Left cardiac atrium (tissue), 4 donors: ENCODE results near the gene SORCS2. TPM values are rescaled to one million over a fixed set of nuclear protein-coding genes. Genes with fewer than 3 reads are reported as not detected.

Experiments
- ATAC-seq, 2 donors: fragments of 200-7000 bp; cut with Tn5 transposase; one replicate each; pipeline ENCODE4 v1.9.1; 2020; ENCODE audit warnings: mild to moderate bottlenecking in 2 of 2, moderate library complexity in 2 of 2
- DNase-seq: peaks from one replicate; pipeline ENCODE4 v3.0.0-alpha.2; 2020
- intact Hi-C, 2 donors: fragments of 100-400 bp; cut with DNase I; formaldehyde crosslinking; loops; one replicate each; pipeline versions ENCODE4 v1.14.1 to v1.15.1; 2022 to 2023
- total RNA-seq, 2 donors: library from RNA; stranded (reverse); fragmentation: NEBNext Ultra II Directional; extraction: Animal tissue kit (Norgen Biotek cat#: 25700); gene quantifications; one replicate each; pipeline ENCODE4 v1.2.1, GENCODE V29; 2021
- donor health status: DM: no; HTN: yes; CAD: no.
- donor health status: DM: no; HTN: yes; CAD: no; lungs with severe emphysema.
- donor health status: DM: yes; HTN: yes; CAD: no.
- donor health status: Dilated cardiomyopathy.

The SORCS2 gene
- total RNA-seq, 2 donors from 2014 or later: 2.4 to 2.6 TPM

- no peak for ATAC-seq
- intact Hi-C loops: loop anchor here (5.0 to 10.0 kb wide), 4 partner anchors 252 to 522 kb away; partner anchors contain the start of gene SORCS2 (in 2 of the 2)
- no peak for DNase-seq
These were observed 522.4 kb downstream of the SORCS2 start for GRCh38 chr4:7714738-7715137.

GRCh38 chr4:7715271-7716009 lies 523.1 kb downstream of the SORCS2 start:
- ATAC-seq: no peak
- intact Hi-C loops: loop anchor here (5.0 to 10.0 kb wide), 4 partner anchors 253 to 523 kb away; partner anchors contain the start of gene SORCS2 (in 2 of the 2)
- DNase-seq: no peak

GRCh38 chr4:7716010-7716721 lies 523.8 kb downstream of the SORCS2 start:
- no peak for ATAC-seq
- intact Hi-C loops: loop anchor here (5.0 to 10.0 kb wide), 4 partner anchors 254 to 524 kb away; partner anchors contain the start of gene SORCS2 (in 2 of the 2)

GRCh38 chr4:7717161-7717560 lies 524.8 kb downstream of the SORCS2 start:
- DNase-seq (no peak), ATAC-seq (no peak)
- intact Hi-C loops: loop anchor here (5.0 to 10.0 kb wide), 4 partner anchors 255 to 525 kb away; partner anchors contain the start of gene SORCS2 (in 2 of the 2)

More at GRCh38 chr4:7716010-7716721, 523.8 kb downstream of the SORCS2 start:
- no peak for DNase-seq

- DNase-seq (no peak), ATAC-seq (no peak)
- intact Hi-C loops: loop anchor here (2.0 to 10.0 kb wide), 5 partner anchors 255 to 526 kb away; partner anchors contain the start of gene SORCS2 (in 2 of the 2)
These were observed 525.7 kb downstream of the SORCS2 start for GRCh38 chr4:7717946-7718490.

GRCh38 chr4:7719354-7720174 lies 527.2 kb downstream of the SORCS2 start:
- DNase-seq (peak; percentile 63), ATAC-seq (peak; percentile 70 to 73)
- intact Hi-C loops: loop anchor here (2.0 to 10.0 kb wide), 5 partner anchors 257 to 527 kb away; partner anchors contain the start of gene SORCS2 (in 2 of the 2)

- intact Hi-C loops: no loop called here
- no peak for ATAC-seq
- no peak for DNase-seq
These were observed 529.7 kb downstream of the SORCS2 start for GRCh38 chr4:7721984-7722551.

GRCh38 chr4:7722766-7723387 lies 530.5 kb downstream of the SORCS2 start:
- no peak for DNase-seq
- no peak for ATAC-seq
- intact Hi-C loops: no loop called here

GRCh38 chr4:7723625-7724024 lies 531.3 kb downstream of the SORCS2 start:
- ATAC-seq (no peak), DNase-seq (no peak)
- intact Hi-C loops: no loop called here

GRCh38 chr4:7725951-7726350 lies 533.6 kb downstream of the SORCS2 start:
- ATAC-seq (peak in 1 of 2 donors; percentile 22), DNase-seq (no peak)
- intact Hi-C loops: no loop called here

GRCh38 chr4:7726665-7727413 lies 534.5 kb downstream of the SORCS2 start:
- no peak for ATAC-seq
- no peak for DNase-seq
- intact Hi-C loops: no loop called here

- intact Hi-C loops: no loop called here
- ATAC-seq: no peak
- DNase-seq: no peak
These were observed 535.4 kb downstream of the SORCS2 start for GRCh38 chr4:7727749-7728148.

GRCh38 chr4:7731437-7731836 lies 539.1 kb downstream of the SORCS2 start:
- ATAC-seq: no peak
- DNase-seq: no peak

GRCh38 chr4:7732263-7732662 lies 539.9 kb downstream of the SORCS2 start:
- intact Hi-C loops: no loop called here
- ATAC-seq (no peak), DNase-seq (no peak)

More at GRCh38 chr4:7731437-7731836, 539.1 kb downstream of the SORCS2 start:
- intact Hi-C loops: no loop called here

GRCh38 chr4:7733201-7733600 lies 540.9 kb downstream of the SORCS2 start:
- intact Hi-C loops: no loop called here
- DNase-seq (no peak), ATAC-seq (no peak)

- ATAC-seq (no peak), DNase-seq (no peak)
- intact Hi-C loops: no loop called here
These were observed 541.7 kb downstream of the SORCS2 start for GRCh38 chr4:7733801-7734650.
